Transverse colon (tissue), 4 donors: ENCODE data around the gene PIEZO2. TPM values are rescaled to one million over a fixed set of nuclear protein-coding genes. Genes with fewer than 3 reads are reported as not detected.

Source experiments
- DNase-seq: peaks from one replicate; pipeline ENCODE4 v3.0.0-alpha.2; 2019
- H3K27ac ChIP-seq, 4 donors: fragments of 200-600 bp; sonication (generic); 2 replicates each; pipeline ENCODE4 v1.5.1; 2016 to 2018; ENCODE audit warnings: inconsistent platforms in 4 of 4
- H3K27me3 ChIP-seq: fragments of 200-600 bp; sonication (generic); 2 replicates; pipeline ENCODE4 v1.5.1; 2017; ENCODE audit warnings: inconsistent platforms
- H3K36me3 ChIP-seq, 4 donors: fragments of 200-600 bp; sonication (generic); 2 replicates each; pipeline ENCODE4 v1.5.1; 2017 to 2019; ENCODE audit warnings: inconsistent platforms in 4 of 4
- H3K4me1 ChIP-seq, 4 donors: fragments of 200-600 bp; sonication (generic); 2 replicates each; pipeline ENCODE4 v1.5.1; 2017 to 2020; ENCODE audit warnings: inconsistent platforms in 4 of 4
- H3K4me3 ChIP-seq, 4 donors: fragments of 200-600 bp; sonication (generic); 1 replicate in 1 of 4; 2 replicates in 3 of 4; pipeline versions ENCODE4 v1.5.1 to v1.6.1; 2017 to 2019; ENCODE audit warnings: inconsistent platforms in 4 of 4
- H3K9me3 ChIP-seq, 2 donors: fragments of 200-600 bp; sonication (generic); 2 replicates each; pipeline ENCODE4 v1.5.1; 2017 to 2019; ENCODE audit warnings: inconsistent platforms in 2 of 2
- EP300 ChIP-seq: sonication (generic); formaldehyde crosslinking; IDR thresholded peaks from one replicate; pipeline ENCODE4 v1.6.1; 2017; ENCODE audit warnings: antibody characterized with exemption, low read depth
- POLR2A ChIP-seq: fragments of 450-650 bp; IDR thresholded peaks from one replicate; pipeline ENCODE4 v1.6.1; 2016; ENCODE audit warnings: antibody characterized with exemption, mild to moderate bottlenecking, moderate library complexity
- POLR2AphosphoS5 ChIP-seq, 3 donors: sonication (generic); formaldehyde crosslinking; IDR thresholded peaks; one replicate each; pipeline ENCODE4 v1.6.1; 2016; ENCODE audit warnings: antibody characterized with exemption in 3 of 3
- WGBS, 2 donors: methylation state at CpG; one replicate each; pipeline ENCODE4 v1.1.5; 2018; ENCODE audit warnings: low coverage in 1 of 2; 5-methylcytosine and 5-hydroxymethylcytosine counted together
- in situ Hi-C, 4 donors: fragments of 200-750 bp; cut with MboI; loops; one replicate each; pipeline versions ENCODE4 v1.15.0 to v1.15.1; 2017; ENCODE audit warnings: low sequenced_read_pairs in 3 of 4, low pct_ligation_motif_present in 1 of 4, low pct_unique_long_range_greater_than_20kb in 1 of 4
- intact Hi-C: fragments of 100-400 bp; cut with DNase I; formaldehyde crosslinking; loops from one replicate; pipeline ENCODE4 v1.15.1; 2023; ENCODE audit warnings: low total_unique reads
- total RNA-seq, 4 donors: library from RNA; depleted of rRNA; stranded (reverse); fragments of >200 nt; gene quantifications; one replicate each; pipeline ENCODE4 v1.1.0, GENCODE V29; 2016
- TF ChIP-seq, protein P1 (sequence below), 5 experiments: fragments of 200-600 bp in 3 of 5; fragments of 450-650 bp in 2 of 5; sonication (generic) in 3 of 5; IDR thresholded peaks; 1 replicate in 2 of 5; 2 replicates in 3 of 5; pipeline ENCODE4 v1.5.1; 2016 to 2017; ENCODE audit warnings: antibody characterized with exemption in 5 of 5, inconsistent platforms in 3 of 5, mild to moderate bottlenecking in 2 of 5, moderate library complexity in 1 of 5

PIEZO2 gene
- total RNA-seq, 4 donors from 2014 or later, result 2.9 to 7.5 (median 4.5) TPM

DNA sequence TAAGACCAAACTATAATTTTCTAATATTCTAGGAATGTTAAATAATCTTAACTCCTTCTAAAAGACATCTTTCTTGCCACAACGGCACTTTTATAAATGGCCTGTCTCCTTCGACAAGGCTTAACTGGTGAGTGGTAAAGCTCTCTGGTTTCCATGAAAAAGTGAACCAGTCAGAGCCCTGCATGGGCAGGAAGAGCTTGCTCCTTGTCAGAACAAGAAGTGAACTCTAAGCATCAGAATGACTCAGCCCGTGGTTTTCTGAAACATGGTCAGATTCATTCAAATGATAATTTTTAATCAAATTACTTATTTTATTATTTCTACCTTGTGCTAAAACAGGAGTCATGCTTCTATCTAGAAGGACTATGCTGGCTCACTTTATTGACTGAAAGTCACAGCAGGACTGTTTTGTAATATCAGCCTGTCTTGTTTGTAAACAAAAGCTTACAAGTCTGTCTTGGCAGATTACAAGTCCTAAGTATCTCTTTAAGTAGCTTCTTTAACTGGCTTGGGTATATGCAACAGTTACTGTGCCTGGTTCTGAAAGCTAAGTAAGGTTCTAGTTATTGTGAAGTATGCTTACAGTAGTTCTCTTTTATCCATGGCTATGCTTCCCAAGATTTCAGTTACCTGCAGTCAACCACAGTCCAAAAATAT, 378.2 kb downstream of the PIEZO2 start:
- TF ChIP-seq POLR2A (no peak), EP300 (no peak), POLR2AphosphoS5 (IDR thresholded peaks at IDR 0.05) (no peak)
- TF ChIP-seq, protein P1, sequence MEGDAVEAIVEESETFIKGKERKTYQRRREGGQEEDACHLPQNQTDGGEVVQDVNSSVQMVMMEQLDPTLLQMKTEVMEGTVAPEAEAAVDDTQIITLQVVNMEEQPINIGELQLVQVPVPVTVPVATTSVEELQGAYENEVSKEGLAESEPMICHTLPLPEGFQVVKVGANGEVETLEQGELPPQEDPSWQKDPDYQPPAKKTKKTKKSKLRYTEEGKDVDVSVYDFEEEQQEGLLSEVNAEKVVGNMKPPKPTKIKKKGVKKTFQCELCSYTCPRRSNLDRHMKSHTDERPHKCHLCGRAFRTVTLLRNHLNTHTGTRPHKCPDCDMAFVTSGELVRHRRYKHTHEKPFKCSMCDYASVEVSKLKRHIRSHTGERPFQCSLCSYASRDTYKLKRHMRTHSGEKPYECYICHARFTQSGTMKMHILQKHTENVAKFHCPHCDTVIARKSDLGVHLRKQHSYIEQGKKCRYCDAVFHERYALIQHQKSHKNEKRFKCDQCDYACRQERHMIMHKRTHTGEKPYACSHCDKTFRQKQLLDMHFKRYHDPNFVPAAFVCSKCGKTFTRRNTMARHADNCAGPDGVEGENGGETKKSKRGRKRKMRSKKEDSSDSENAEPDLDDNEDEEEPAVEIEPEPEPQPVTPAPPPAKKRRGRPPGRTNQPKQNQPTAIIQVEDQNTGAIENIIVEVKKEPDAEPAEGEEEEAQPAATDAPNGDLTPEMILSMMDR (IDR thresholded peaks at IDR 0.05), result no peak
- Histone ChIP-seq H3K27ac (no peak overlapping the region), H3K27me3 (no peaks in the 10 kb centered on the region), H3K4me1 (no peaks in the 10 kb centered on the region), H3K4me3 (no peak overlapping the region), H3K36me3 (no peaks in the 10 kb centered on the region), H3K9me3 (no peaks in the 10 kb centered on the region)
- intact Hi-C loops (no loop called here), in situ Hi-C loops (loop anchor here in 1 of 4 donors (10.0 kb wide), 1 partner anchor 64 kb away; no protein-coding TSS in a partner anchor)
- DNase-seq, result no peak
- 47 to 66% methylated on average over 2 to 3 of the region's 3 CpGs for WGBS, 2 donors

DNA sequence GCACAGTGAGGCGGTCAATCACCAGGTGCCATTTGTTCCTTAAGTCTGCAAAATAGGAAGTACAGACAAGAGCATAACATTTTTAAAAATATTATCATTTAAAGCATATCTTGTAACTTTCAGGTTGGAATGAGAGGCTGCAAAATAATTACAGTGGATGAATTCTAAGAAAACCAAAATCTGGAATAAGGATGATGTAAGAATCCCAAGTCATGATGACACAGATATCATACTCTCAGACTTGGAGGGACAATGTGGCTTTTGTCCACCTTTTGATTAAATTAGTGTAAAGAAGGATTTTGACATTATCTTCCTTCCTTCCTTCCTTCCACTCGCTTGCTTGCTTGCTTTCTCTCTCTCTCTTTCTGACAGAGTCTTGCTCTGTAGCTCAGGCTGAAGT, 379.1 kb downstream of the PIEZO2 start:
- TF ChIP-seq POLR2A, result no peak
- TF ChIP-seq POLR2AphosphoS5 (IDR thresholded peaks at IDR 0.05), result no peak
- TF ChIP-seq EP300, result no peak
- TF ChIP-seq, protein P1 (IDR thresholded peaks at IDR 0.05), result no peak
- in situ Hi-C loops, result loop anchor here in 1 of 4 donors (10.0 kb wide), 1 partner anchor 65 kb away; no protein-coding TSS in a partner anchor
- intact Hi-C loops, result no loop called here
- WGBS, 2 donors, result 79 to 85% methylated on average over 2 of the region's 2 CpGs
- Histone ChIP-seq H3K4me3 (no peak overlapping the region), H3K4me1 (no peaks in the 10 kb centered on the region), H3K27ac (no peak overlapping the region), H3K27me3 (no peaks in the 10 kb centered on the region), H3K36me3 (no peaks in the 10 kb centered on the region), H3K9me3 (no peaks in the 10 kb centered on the region)
- DNase-seq, result no peak

DNA sequence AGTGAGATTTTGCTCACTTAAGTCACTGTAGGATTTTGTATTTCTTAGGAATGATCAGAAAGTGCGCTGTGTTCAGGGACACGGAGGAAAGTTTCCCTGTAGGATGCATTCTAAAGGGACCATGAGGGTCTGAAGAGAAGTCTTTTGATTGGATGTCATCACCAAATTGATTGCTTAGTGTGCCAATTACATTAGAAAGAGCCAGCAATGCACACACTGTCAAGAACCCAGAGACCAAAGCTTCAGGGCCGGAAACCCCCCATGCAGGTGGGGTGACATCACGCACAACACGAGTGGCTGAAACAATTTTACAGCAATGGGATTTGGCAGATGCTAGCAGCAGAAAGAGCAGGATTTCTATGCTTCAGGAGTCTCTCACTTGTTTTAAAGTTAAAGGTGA, 381.1 kb downstream of the PIEZO2 start:
- intact Hi-C loops, result no loop called here
- Histone ChIP-seq H3K27me3 (no peaks in the 10 kb centered on the region), H3K4me1 (no peaks in the 10 kb centered on the region), H3K4me3 (no peak overlapping the region), H3K27ac (no peak overlapping the region), H3K36me3 (no peaks in the 10 kb centered on the region), H3K9me3 (no peaks in the 10 kb centered on the region)
- in situ Hi-C loops, result no loop called here
- 90 to 92% methylated on average over 5 of the region's 5 CpGs for WGBS, 2 donors
- no peak for DNase-seq
- TF ChIP-seq POLR2A (no peak), EP300 (no peak), POLR2AphosphoS5 (IDR thresholded peaks at IDR 0.05) (no peak)
- TF ChIP-seq, protein P1 (IDR thresholded peaks at IDR 0.05), result no peak

DNA sequence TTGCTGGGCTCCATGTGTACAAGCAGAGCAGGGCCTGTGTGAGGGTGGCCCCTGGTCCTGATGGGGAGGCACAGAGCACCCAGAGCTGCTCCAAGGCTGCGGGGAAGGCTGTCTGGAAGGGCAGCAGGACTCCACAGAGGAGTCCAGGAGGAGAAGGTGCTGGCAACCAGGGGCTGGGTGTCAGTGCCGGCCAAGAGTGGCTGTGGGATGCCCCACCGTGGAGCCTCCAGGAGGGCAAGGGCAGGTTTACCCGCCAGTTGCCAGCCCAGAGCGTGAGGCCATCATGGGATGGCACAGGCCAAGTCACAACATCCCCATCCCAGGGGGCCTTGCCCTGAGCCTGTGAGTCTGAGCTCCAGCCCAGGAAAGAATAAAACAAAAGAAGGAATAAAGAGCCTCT, 381.7 kb downstream of the PIEZO2 start:
- 88% methylated on average over 5 of the region's 5 CpGs; no CpG with 5 or more reads in 1 of the 2 donors for WGBS, 2 donors
- H3K27ac ChIP-seq, result no peak overlapping the region
- H3K4me3 ChIP-seq, result no peak overlapping the region
- no peaks in the 10 kb centered on the region for H3K9me3 ChIP-seq
- no peaks in the 10 kb centered on the region for H3K27me3 ChIP-seq
- no peaks in the 10 kb centered on the region for H3K36me3 ChIP-seq
- no peak for TF ChIP-seq EP300
- TF ChIP-seq, protein P1 (IDR thresholded peaks at IDR 0.05), result no peak
- TF ChIP-seq POLR2A, result no peak
- no peak for TF ChIP-seq POLR2AphosphoS5 (IDR thresholded peaks at IDR 0.05)
- H3K4me1 ChIP-seq, result no peaks in the 10 kb centered on the region
- no peak for DNase-seq
- intact Hi-C loops, result no loop called here
- in situ Hi-C loops, result no loop called here
